HepG2 (cell line): ENCODE measurements around the gene MIGA2. TPM values are rescaled to one million over a fixed set of nuclear protein-coding genes. Genes with fewer than 3 reads are reported as not detected.

Experiments
- ATAC-seq: fragments of 200-7000 bp; cut with Tn5 transposase; 3 replicates; pipeline ENCODE4 v1.9.1; 2020; ENCODE audit warnings: mild to moderate bottlenecking, moderate library complexity
- BruUV-seq: library from RNA; stranded (reverse); fragments of 400-500 nt; replicated peaks from 2 replicates; lab custom pipeline; 2021; lab: Mats Ljungman, UMichigan
- CTCF ChIA-PET: fragments of 300-600 bp; formaldehyde crosslinking; extraction: SDS; loops from one replicate; lab custom pipeline; 2021; ENCODE audit warnings: low total read pairs, inconsistent platforms, low intra/inter-chr PET ratio; lab: Yijun Ruan, JAX
- POLR2A ChIA-PET: fragments of 350-600 bp; sonication (Branson Sonifier 250); formaldehyde crosslinking; loops from one replicate; lab custom pipeline; 2020; ENCODE audit warnings: antibody characterized with exemption, inconsistent platforms; lab: Yijun Ruan, JAX
- DNase-seq: peaks from one replicate; pipeline ENCODE4 v3.0.0-alpha.2; 2015; ENCODE audit warnings: low spot score
- FAIRE-seq: peaks from 3 replicates; lab custom pipeline; 2011; peaks lifted over from hg19 to GRCh38; lab: Jason Lieb, UNC
- H2AFZ ChIP-seq: one replicate; pipeline ENCODE4 v1.6.1; 2011; ENCODE audit warnings: low read length, inconsistent platforms
- H3K27ac ChIP-seq: fragments of 300-600 bp; 3 replicates; pipeline ENCODE4 v1.8.0; 2011; ENCODE audit warnings: mixed run types, mild to moderate bottlenecking, mixed read lengths, low read length, inconsistent platforms; ENCODE audit not compliant: insufficient read depth; ENCODE audit errors: extremely low read length
- H3K27me3 ChIP-seq, 2 experiments: fragments of 200-600 bp in 1 of 2; 2 replicates in 1 of 2; 3 replicates in 1 of 2; pipeline versions ENCODE4 v1.6.0 to v1.8.0; 2011; ENCODE audit warnings: low read length in 2 of 2, mild to moderate bottlenecking in 2 of 2, moderate library complexity in 2 of 2, inconsistent platforms in 1 of 2; ENCODE audit not compliant: insufficient read depth in 2 of 2, control insufficient read depth in 1 of 2
- H3K36me3 ChIP-seq, 2 experiments: fragments of 200-600 bp in 1 of 2; replicated peaks in 1 of 2; 2 replicates in 1 of 2; 3 replicates in 1 of 2; pipeline versions ENCODE4 v1.5.1 to v1.8.0; 2011; ENCODE audit warnings: low read length in 2 of 2, inconsistent platforms in 1 of 2; ENCODE audit not compliant: insufficient read depth in 2 of 2, control insufficient read depth in 1 of 2
- H3K4me1 ChIP-seq: 2 replicates; pipeline ENCODE4 v1.5.1; 2012; ENCODE audit warnings: low read length, inconsistent platforms; ENCODE audit not compliant: insufficient read depth
- H3K4me2 ChIP-seq: 2 replicates; pipeline ENCODE4 v1.6.0; 2011; ENCODE audit warnings: low read depth, low read length, inconsistent platforms
- H3K4me3 ChIP-seq, 3 experiments: fragments of 200-600 bp in 1 of 3; sonication (generic), shearing (Covaris generic) in 1 of 3; replicated peaks in 1 of 3; 2 replicates each; pipeline ENCODE4 v1.5.1; 2011 to 2016; ENCODE audit warnings: low read length in 3 of 3, inconsistent platforms in 2 of 3, low read depth in 2 of 3, mild to moderate bottlenecking in 2 of 3, control low read depth in 1 of 3, mixed read lengths in 1 of 3; ENCODE audit not compliant: insufficient read depth in 1 of 3
- H3K79me2 ChIP-seq: one replicate; pipeline ENCODE4 v1.6.1; 2011; ENCODE audit warnings: low read length, inconsistent platforms; ENCODE audit not compliant: insufficient read depth
- H3K9ac ChIP-seq: 2 replicates; pipeline ENCODE4 v1.6.0; 2011; ENCODE audit warnings: mild to moderate bottlenecking, low read depth, low read length, inconsistent platforms; ENCODE audit not compliant: insufficient read depth
- H3K9me3 ChIP-seq: 2 replicates; pipeline ENCODE4 v1.5.1; 2012; ENCODE audit warnings: mild to moderate bottlenecking, low read length
- H4K20me1 ChIP-seq: 2 replicates; pipeline ENCODE4 v1.6.0; 2011; ENCODE audit warnings: inconsistent platforms, mild to moderate bottlenecking, low read length, moderate library complexity; ENCODE audit not compliant: insufficient read depth
- HNF1B ChIP-seq: sonication (generic); formaldehyde crosslinking; IDR thresholded peaks from 2 replicates; pipeline ENCODE4 v1.5.1; 2020; ENCODE audit warnings: mild to moderate bottlenecking, moderate library complexity, missing genetic modification reagents
- SRF ChIP-seq: IDR thresholded peaks from 2 replicates; pipeline ENCODE4 v1.6.1; 2011; ENCODE audit warnings: mild to moderate bottlenecking, low read depth, low read length, moderate library complexity
- TAF15 ChIP-seq: fragments of 200-400 bp; formaldehyde crosslinking; IDR thresholded peaks from one replicate; pipeline ENCODE4 v1.6.1; 2018; ENCODE audit warnings: mild to moderate bottlenecking, low read depth, low read length; ENCODE audit not compliant: poor library complexity, severe bottlenecking
- ZFP91 ChIP-seq: sonication (generic); formaldehyde crosslinking; IDR thresholded peaks from 2 replicates; pipeline ENCODE4 v1.9.0; 2022; ENCODE audit warnings: missing genetic modification reagents, mild to moderate bottlenecking, borderline replicate concordance
- ZNF12 ChIP-seq: sonication (generic); formaldehyde crosslinking; IDR thresholded peaks from 2 replicates; pipeline ENCODE4 v1.5.0; 2020; ENCODE audit warnings: missing genetic modification reagents
- ZNF138 ChIP-seq: sonication (generic); formaldehyde crosslinking; IDR thresholded peaks from 2 replicates; pipeline ENCODE4 v1.5.0; 2020; ENCODE audit warnings: mild to moderate bottlenecking, low read depth, missing genetic modification reagents
- ZNF253 ChIP-seq: sonication (generic); formaldehyde crosslinking; IDR thresholded peaks from 2 replicates; pipeline ENCODE4 v1.8.0; 2022; ENCODE audit warnings: mild to moderate bottlenecking, missing genetic modification reagents, borderline replicate concordance
- WGBS: methylation state at CpG from one replicate; pipeline ENCODE4 v1.1.6; 2017; ENCODE audit warnings: low lambda C conversion rate; 5-methylcytosine and 5-hydroxymethylcytosine counted together
- in situ Hi-C: cut with HindIII; loops from 2 replicates; pipeline ENCODE4 v1.10.0; 2017; ENCODE audit warnings: low pct_unique_long_range_greater_than_20kb; ENCODE audit not compliant: extremely low pct_ligation_motif_present
- intact Hi-C: fragments of 100-400 bp; cut with micrococcal nuclease; formaldehyde crosslinking; loops from one replicate; pipeline ENCODE4 v1.10.0; 2022; ENCODE audit not compliant: unreplicated experiment
- polyA plus RNA-seq, 8 experiments: library from polyadenylated mRNA; depleted of rRNA in 3 of 8; stranded (reverse) in 7 of 8; unstranded in 1 of 8; fragments of >200 nt; fragmentation: Illumina TruSeq in 4 of 8; extraction: Trizol in 4 of 8; gene quantifications; 2 replicates each; pipeline versions ENCODE4 v1.2.1 to v1.2.3, GENCODE V29; 2011 to 2016; ENCODE audit warnings: low read depth in 4 of 8, missing spikeins in 1 of 8, mixed read lengths in 1 of 8; ENCODE audit not compliant: insufficient read depth in 1 of 8
- total RNA-seq, 5 experiments: library from RNA; depleted of rRNA; stranded (reverse); fragments of >200 nt; fragmentation: Illumina TruSeq; extraction: Trizol; gene quantifications; 2 replicates each; pipeline ENCODE4 v1.2.3, GENCODE V29; 2016; ENCODE audit warnings: low read depth in 1 of 5

Gene MIGA2
- total and polyA plus RNA-seq, 2 of the 13 experiments (the other 11 are each of a cell fraction or from before 2014, with no cell fraction given) = 10.8 to 17.1 TPM

- POLR2A ChIA-PET = interaction anchor here (1.0 kb wide), 2 partner anchors 12 to 33 kb away, joined by 3 to 4 read pairs; partner anchors contain the start of gene CRAT
- 98% methylated on average over 11 of the region's 11 CpGs for WGBS
- no peaks in the 10 kb centered on the region for H4K20me1 ChIP-seq
- no peaks in the 10 kb centered on the region for H3K9me3 ChIP-seq
- H3K4me2 ChIP-seq = peak overlapping the region; percentile 49; the same call in 1 of the 2 replicates
- DNase-seq (no peak), FAIRE-seq (no peak), ATAC-seq (no peak)
- no peaks in the 10 kb centered on the region for H3K27me3 ChIP-seq
- in situ Hi-C loops (no loop called here), intact Hi-C loops (no loop called here)
- no TSS peak for BruUV-seq
- H3K9ac ChIP-seq = no peak overlapping the region
- peaks cover 15% of the 10 kb centered on the region for H3K79me2 ChIP-seq
- no peak overlapping the region for H3K4me3 ChIP-seq
- H3K27ac ChIP-seq = peak overlapping the region; percentile 65
- H2AFZ ChIP-seq = no peak overlapping the region
- CTCF ChIA-PET = no interaction called here
- no peak for TF ChIP-seq ZNF253 (CRISPR knock-in tag)
- TF ChIP-seq ZFP91 (CRISPR knock-in tag) = 0 out of 2 replicates have a peak, but pooled peaks have one; percentile 4
- no peak for TF ChIP-seq HNF1B (CRISPR knock-in tag)
- no peaks in the 10 kb centered on the region; a peak in 1 of 5 replicates for H3K36me3 ChIP-seq
- H3K4me1 ChIP-seq = peaks cover 60% of the 10 kb centered on the region
These were observed 40.2 kb downstream of the MIGA2 start for GRCh38 chr9:129076640-129077037.

GRCh38 chr9:129077236-129077635, 40.8 kb downstream of the MIGA2 start:
- Histone ChIP-seq H4K20me1 (no peaks in the 10 kb centered on the region), H3K4me3 (no peak overlapping the region), H3K27me3 (no peaks in the 10 kb centered on the region), H3K4me2 (no peak overlapping the region), H3K36me3 (no peaks in the 10 kb centered on the region), H3K79me2 (peaks cover 21% of the 10 kb centered on the region), H3K9me3 (no peaks in the 10 kb centered on the region), H3K4me1 (peaks cover 66% of the 10 kb centered on the region), H2AFZ (no peak overlapping the region), H3K9ac (no peak overlapping the region), H3K27ac (peak overlapping the region; percentile 13)
- POLR2A ChIA-PET = interaction anchor here (1.3 kb wide), 1 partner anchor 33 kb away, joined by 5 read pairs; the partner anchor contains the start of genes CRAT and PTPA
- no peak for FAIRE-seq
- DNase-seq = no peak
- CTCF ChIA-PET = no interaction called here
- TF ChIP-seq TAF15 = no peak
- no peak for TF ChIP-seq ZNF12 (CRISPR knock-in tag)
- no peak for TF ChIP-seq ZNF138 (CRISPR knock-in tag)
- no peak for TF ChIP-seq SRF
- in situ Hi-C loops = no loop called here
- no TSS peak for BruUV-seq
- ATAC-seq = no peak
- 94% methylated on average over 10 of the region's 10 CpGs for WGBS
- intact Hi-C loops = no loop called here
